HUDEP-2 (cell line): ENCODE data around the gene VPS50.

Experiments
- DNase-seq, 76 experiments: peaks; one replicate each; lab custom pipeline; 2025; ENCODE audit not compliant: unreplicated experiment in 76 of 76; lab: John Stamatoyannopoulos, UW

Gene VPS50, protein sequence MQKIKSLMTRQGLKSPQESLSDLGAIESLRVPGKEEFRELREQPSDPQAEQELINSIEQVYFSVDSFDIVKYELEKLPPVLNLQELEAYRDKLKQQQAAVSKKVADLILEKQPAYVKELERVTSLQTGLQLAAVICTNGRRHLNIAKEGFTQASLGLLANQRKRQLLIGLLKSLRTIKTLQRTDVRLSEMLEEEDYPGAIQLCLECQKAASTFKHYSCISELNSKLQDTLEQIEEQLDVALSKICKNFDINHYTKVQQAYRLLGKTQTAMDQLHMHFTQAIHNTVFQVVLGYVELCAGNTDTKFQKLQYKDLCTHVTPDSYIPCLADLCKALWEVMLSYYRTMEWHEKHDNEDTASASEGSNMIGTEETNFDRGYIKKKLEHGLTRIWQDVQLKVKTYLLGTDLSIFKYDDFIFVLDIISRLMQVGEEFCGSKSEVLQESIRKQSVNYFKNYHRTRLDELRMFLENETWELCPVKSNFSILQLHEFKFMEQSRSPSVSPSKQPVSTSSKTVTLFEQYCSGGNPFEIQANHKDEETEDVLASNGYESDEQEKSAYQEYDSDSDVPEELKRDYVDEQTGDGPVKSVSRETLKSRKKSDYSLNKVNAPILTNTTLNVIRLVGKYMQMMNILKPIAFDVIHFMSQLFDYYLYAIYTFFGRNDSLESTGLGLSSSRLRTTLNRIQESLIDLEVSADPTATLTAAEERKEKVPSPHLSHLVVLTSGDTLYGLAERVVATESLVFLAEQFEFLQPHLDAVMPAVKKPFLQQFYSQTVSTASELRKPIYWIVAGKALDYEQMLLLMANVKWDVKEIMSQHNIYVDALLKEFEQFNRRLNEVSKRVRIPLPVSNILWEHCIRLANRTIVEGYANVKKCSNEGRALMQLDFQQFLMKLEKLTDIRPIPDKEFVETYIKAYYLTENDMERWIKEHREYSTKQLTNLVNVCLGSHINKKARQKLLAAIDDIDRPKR

DNA sequence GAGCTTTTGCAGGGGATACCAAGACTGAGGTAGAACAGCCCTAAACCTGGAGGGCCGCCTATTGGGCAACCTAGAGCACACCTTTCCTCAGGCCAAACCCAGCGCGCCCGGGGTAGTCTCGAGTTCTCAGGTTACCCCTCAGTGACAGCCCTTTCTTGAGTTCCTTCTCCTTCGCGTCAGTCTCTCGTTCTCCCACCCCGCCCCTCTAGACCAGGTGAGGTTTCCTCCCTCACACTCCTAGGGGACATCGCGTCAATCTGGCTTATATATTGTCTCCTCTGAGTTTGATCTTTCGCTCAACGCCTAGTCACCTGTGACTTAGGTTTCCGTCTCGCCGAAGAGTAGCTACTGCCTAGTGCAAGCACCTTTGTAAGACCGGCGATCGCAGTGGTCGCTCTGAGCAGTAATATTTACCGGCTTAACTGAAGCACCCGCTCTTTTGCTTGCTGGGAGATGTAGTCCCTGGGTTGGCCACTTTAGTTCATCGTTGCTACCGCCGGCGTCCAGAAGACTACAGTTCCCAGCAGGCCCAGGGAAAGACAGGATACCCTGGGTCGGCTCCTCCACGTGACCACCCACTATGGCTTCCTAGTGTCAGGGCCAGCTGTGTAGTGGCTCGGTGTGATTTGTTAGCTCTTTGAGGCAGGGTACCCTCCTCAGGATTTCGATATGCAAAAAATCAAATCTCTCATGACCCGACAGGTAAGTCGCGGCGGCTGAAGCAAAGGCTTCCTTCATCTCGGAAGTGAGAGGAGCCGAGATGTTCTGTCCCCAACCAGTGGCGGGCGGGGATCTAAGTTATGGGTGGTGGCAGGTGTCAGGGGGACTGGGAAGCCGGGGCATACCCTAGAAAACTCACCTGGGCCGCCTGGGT lies at the start of gene VPS50:
TSS of gene VPS50 (plus strand) at position 568 of the 874 bp plus-strand sequence. CDS start at position 670, 102 bp downstream.
- DNase-seq, result peak in 74 of 76 experiments; percentile 27 to 94 (median 82)

DNA sequence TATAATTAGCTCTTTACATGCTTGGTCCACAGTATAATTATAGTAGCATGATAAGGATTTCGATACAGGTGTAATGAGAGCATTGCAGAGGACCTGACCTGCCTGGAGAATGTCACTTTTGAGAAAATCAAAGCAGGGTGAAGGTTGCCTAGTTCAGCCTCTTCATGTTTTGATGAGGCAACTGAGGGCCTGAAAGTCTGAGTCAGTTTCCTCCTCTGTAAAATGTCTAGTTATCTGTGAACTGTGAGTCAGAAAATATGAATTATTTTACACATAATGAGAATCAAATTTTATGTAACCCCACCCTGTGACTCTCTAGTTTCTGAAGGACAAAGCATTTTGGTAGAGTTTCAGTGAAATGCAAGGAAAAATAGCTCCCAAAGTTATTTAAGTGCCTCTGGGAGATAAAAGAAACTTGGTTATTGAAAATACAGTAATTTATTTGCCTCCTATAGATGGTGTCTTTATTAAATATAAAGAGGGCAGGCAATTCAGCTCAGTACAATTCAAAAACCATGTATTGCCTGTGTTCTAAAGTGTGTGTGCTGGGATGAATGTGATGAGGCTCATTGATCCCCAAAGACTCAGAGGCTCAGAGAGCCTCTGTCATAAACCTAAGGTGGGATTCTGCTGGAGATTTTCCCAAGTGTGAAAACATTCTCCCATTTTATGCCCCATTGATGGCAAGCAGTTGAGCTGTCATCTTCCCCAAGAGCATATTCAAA lies 46.7 kb upstream of the VPS50 start:
- DNase-seq, result no peak

DNA sequence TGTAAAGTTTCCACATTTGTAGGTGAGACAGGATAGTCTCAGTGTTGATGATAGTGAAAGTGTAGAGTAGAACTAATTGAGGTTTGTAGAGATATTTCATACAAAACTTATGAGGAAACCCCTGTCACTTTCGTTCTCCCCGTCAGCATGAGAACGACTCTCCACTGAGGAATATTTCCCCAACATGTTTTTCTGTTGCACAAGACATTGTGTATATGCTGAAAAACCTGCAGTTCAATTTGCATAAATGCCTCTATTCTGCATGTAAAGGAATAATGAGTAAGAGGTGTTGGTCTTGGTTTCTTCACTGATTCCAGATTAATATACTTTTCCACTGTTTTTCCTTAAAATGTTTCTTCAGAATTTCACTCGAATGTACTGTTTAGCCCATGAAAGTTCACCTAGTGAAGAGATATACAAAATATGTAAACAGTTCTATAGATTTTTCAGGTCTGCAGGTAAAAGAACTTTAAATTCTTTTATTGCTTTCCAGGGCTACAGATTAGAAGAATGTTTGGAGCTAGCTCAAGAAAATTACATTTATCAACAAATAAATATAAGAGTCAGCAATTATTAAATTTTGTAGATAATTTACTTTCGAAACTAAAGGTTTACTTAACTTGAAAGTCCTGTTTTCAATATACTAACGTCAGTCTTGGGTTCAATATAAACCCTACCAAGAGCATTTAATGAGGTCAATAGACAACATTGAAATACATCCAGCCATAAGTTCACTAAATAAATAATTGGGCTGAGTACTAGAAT lies 43.1 kb upstream of the VPS50 start:
- no peak for DNase-seq

DNA sequence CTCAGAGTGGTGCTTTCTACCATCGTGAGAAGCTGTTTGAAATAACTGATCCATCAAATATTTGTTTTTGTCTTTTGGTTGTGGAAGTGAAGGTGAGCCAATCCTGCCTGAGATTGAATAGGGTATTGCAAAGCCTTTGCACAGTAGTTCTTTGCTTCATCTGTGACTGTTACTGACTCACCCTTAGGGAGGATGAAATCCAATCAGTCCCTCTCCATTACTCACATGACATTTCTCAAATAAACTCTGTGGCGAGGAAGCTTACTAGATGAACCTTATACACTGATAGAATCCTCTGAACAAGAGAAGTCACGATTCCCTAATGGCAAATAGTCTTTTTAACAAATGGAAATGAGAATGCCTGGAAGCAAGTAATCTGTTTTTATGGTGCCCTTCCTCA lies 37.8 kb upstream of the VPS50 start:
- no peak for DNase-seq

DNA sequence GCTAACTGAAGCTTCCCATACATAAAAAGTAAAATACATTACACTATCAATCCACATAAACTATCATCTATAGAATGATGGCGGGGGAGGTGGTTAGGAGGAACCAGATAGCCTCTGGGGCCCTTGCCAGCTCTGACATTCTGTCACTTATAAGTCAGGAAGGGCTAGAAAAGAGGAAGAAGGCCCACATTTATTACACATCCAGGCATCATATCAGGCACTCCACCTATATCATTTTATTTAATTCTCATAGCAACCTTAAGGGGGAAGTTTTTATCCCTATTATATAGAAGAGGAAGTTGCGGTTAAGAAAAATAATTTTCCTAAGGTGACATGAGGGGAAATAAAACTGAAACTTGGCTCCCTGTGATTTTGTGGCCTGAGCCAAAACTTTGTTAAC lies 35.8 kb upstream of the VPS50 start:
- peak in 32 of 76 experiments; percentile 1 to 67 (median 20) for DNase-seq

DNA sequence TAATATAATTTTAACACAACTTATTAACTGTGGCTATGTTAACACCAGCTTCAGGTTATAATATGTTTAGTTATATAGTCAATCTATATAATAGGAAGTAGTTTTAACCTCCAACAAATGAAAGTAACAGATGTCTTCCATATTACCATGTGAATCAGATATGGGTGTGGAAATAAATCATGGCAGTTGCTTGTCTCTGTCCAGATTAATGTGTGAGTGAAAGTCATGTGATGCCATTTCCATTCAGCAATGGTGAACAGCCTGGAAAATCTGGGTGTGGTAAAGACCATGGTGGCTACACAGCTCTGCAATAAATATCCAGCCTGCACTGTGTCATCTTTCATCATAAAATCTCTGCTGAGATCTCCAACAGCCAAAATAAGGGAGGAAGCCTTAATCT lies 33.7 kb upstream of the VPS50 start:
- peak in 1 of 76 experiments; percentile 9 for DNase-seq

DNA sequence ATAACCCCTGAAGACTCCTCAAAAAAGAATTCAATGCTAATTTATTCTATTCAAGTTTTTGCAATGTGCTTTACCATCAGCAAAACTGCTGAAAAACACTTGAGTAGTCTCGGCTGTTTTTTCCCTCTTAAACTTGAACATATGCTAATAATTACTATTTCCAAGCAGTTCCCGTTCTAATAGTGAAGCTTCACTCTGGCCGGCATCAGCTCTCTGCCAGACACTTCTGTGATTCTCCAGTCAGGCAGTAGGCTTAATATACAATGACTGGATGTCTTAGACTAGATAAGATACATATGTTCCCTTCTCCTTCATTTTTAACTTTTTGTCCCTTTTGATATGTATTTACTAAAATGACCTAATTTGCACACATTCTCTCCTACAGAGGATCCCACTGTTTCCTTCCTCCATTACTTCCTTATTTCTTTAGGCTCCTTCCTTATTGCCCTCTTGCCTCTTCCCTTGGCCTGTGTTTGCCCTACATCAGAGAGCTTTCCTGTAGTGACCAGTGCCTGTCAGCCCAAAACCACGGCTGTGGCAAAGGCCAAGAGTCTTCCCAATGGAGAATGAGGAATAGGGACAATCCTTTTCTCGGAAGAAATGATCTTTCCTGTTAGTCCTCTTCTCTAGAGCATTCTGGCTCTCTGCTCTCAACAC lies 29.4 kb upstream of the VPS50 start:
- DNase-seq, result no peak

DNA sequence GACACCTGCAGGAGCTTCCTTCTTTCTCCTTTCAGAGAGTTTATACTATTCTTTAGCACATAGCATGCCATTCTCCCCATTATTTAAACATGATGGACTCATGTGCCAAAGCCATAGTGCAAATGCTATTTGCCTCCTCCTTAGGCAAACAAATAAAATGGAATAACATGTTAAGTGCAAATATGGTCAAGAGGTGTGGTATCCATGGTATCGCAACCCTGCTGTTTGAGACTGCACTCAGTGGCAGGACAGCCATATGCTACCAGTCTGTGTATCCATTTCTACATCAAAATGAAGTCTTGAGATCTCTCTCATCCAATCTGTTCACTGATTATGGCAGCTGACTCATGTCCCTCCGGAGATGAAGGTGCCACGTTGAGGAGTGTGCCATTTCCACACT lies 28.7 kb upstream of the VPS50 start:
- DNase-seq, result no peak

DNA sequence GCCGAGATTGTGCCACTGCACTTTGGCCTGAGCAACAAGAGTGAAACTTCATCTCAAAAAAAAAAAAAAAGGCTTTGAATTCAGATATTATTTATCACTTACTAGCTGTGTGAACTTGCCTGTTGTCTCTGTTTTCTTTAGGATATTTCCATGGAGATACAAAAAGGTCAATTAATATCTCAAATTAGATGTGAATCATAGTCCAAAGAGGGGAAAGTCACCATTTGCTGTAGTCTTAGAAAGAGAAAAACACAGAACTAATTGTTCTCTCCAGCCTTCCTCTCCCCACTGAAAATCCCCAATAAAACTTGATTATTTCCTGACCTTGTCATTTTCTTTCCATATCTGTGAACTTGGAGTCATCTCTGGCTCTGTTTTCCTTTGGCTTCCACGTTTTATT lies 27.1 kb upstream of the VPS50 start:
- no peak for DNase-seq

DNA sequence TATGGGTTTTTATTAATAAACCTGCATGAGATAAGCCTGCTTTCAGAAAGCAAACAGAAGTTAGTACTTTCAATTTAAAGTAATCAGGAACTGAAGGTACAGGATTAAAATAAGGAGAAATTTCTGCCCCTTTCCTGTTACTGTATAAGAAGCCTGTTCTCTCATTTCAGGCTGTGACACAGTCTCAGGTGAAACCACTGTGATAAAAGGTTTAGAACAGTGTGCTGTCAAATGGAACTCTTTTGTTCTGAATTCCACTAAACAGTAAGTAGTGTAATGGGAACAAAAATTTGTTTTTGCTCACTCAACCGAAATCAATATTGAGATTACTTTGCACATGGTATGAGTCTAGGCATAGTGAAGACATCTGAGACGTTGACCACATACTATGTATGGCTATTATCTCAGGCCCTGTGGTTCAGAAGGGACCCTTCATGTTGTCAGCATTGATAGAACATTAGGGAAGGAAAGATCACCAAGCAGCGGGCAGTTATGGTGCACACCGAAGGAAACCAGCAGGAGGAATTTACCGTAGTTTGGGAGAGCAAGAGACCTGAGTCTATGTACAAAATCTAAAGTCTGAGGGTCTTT lies 20.8 kb upstream of the VPS50 start:
- DNase-seq, result no peak

DNA sequence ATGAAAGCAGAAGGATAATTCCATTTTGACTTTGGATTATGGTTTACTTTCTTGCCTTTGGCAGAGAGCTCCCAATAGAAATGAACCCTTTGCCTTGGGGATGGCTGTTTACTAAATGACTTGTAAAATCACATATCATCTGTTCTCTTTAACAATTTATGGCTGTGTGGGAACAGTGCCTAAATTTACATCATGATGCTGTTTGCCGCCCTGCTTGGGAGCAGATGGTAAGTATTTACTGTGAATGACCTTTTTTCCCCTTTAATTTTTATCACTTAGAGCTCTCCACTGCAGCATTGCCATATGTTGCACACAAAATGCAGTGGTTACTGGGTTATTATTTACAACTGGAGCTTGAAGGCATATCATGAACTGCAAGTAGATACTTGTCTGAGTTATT lies 19.3 kb upstream of the VPS50 start:
- DNase-seq, result no peak

DNA sequence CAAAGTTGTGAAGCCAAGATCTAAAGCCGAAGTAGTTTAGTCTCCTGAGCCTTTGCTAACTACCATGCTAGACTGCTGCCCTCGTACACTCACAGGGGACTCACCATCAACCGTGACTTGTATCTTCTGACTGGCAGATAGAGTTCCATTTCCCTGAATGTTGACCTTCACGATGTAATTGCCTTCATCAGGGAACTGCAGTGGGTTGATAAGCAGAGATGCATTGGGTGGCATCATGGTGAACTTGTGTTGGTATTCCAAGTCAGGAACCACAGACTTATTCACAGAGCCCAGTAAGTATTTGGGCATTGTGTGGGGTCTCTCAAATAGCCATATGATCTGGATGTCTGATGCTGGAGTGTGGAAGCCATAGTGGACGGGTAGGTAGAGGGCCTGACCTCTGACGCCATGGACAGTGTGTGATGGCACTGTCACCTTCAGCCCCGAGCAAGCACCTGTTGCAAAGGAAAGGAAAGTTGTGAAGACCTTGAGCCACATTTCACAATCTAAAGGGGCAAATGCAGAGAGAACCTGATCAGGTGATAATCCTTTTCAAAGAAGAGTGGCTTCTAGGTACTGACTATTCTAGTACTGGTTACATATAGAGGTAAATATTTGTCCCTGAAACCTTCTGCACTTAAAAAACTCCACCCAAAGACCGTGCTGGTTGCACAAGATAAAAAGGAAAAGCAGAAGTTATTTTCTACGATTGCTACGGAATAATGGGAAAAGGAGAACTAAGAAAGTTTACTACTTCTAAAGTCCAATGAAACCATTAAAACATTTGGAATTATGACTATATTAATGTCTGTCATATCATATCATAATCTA lies 13.0 kb upstream of the VPS50 start:
- DNase-seq, result peak in 36 of 76 experiments; percentile 4 to 68 (median 28)

DNA sequence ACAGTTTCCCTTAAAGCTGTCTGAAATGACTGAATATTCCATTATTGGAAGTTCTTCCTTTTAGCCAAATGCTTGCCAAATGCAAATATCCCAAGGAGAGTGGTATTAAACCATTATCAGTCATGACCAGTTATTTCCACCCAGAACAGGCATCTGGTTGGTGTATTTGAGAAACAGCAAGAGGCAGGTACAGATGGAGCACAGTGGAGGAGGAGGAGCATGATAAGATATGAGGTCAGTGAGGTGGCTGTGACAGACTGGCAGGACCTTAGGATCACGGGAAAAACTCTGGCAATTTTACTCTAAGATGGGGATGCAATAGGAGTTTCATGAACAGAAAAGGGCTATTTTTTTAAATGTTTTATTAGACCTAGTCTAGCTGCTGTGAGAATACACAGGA lies 12.3 kb upstream of the VPS50 start:
- peak in 16 of 76 experiments; percentile 5 to 59 (median 20) for DNase-seq

DNA sequence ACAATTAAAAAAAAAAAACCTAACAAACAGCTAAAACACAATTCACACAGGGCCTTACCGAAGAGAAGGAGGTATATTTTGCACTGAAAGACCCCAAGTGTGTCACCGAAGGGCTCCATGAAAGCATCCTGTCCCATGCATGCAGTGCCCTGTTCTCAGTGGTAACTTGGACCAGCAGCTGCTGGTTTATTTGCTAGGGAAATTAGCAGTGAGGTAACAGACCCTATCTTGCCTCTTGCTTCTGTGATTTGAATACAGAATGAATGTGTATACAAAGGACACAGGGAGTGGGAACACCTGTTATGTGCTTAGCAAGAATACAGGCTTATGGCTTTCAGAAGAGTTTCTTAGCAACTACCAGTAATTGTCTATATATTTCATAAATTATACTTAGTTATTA lies 5.9 kb upstream of the VPS50 start, which contains the start of gene HEPACAM2:
TSS of gene HEPACAM2 (minus strand) at position 160 of the 400 bp plus-strand sequence.
- DNase-seq, result no peak

DNA sequence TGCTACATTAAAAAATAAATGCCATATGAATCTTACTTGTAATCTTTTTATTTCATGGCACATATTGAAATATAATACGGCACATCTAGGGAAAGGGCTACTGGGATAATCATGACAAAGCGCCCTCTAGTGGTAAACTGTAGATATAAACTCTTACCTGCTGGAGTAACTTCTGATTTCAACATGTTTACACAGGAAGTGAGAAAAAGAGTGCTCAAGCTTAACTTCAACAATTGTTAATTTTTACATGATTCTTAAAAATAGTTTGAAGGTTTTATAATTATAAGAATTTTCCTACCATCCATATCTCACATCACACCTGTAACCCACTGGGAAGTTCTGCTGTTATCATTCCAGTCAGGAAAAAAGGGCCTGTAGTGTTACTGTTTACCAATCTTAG lies 3.9 kb upstream of the VPS50 start:
- peak in 31 of 76 experiments; percentile 2 to 71 (median 50) for DNase-seq

DNA sequence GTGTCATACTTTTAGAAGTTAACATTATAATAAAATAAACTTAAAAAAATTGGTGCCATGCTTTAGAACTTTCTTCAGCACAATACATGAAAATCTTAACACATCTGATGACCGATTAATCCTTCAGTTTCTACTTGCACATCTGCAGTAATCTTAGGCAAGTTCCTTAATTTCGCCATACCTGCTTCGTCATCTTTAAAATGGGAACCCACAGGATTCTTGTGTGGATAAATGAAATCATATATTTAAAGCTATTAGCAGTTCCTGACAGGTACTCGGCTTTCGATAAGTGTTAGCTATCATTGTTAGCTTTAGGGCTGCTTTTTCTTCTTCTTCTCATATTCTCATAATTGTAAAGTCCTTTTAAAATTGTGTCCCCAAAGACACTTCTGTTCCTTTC lies 907 bp upstream of the VPS50 start:
- DNase-seq, result no peak

DNA sequence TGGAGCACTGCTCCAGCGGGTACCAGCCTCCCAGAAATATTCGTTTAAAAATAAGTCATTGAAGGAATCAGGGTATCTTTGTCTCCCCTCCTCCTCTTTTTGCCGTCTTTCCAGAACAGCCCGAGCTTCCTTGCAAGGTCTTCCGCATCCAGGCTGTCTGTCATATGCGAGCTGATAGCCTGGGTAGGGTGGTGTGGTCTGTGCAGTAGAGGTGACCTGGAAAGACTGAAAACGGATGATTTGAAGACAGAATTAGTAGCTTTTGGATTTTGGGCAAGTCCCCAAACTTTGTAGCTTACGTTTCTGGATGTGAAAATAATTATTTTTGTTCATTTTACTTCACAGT lies 480 bp downstream of the VPS50 start:
- peak in 20 of 76 experiments; percentile 8 to 50 (median 22) for DNase-seq
